GM18499 (cell line): Measurements from ENCODE around the gene SLC38A6.

Experiments
- ATAC-seq: cut with Tn5 transposase; IDR thresholded peaks from one replicate; pipeline ENCODE4 v1.9.1; 2021; ENCODE audit warnings: moderate number of reproducible peaks; ENCODE audit not compliant: insufficient read depth, unreplicated experiment

The SLC38A6 gene

DNA sequence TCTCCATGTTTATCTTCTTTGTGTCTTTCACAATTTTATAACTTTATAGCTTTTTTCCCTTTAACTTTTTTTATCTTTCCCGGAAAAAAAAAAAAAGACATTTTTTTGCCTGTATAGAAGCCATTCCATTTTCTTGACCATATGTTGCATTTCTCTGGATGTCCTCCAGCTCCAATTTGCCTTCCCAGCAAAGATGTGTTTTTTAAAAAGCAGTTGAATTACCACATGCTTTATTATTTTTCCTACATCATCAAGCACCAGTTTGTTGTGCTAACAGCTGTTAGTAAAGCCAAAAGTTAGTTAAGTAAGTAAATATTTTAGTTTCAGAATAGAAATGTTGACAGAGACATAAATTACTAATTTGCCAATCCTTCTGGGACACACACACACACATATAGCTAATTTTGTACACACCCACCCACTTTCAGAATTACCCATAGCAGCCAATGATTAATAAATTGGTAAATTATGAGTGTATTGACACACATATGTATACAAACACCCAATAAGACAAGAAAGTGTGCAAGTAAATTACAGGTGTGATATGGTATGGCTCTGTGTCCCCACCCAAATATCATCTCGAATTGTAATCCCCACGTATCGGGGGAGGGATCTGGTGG lies 118.3 kb downstream of the SLC38A6 start:
- no peak for ATAC-seq

DNA sequence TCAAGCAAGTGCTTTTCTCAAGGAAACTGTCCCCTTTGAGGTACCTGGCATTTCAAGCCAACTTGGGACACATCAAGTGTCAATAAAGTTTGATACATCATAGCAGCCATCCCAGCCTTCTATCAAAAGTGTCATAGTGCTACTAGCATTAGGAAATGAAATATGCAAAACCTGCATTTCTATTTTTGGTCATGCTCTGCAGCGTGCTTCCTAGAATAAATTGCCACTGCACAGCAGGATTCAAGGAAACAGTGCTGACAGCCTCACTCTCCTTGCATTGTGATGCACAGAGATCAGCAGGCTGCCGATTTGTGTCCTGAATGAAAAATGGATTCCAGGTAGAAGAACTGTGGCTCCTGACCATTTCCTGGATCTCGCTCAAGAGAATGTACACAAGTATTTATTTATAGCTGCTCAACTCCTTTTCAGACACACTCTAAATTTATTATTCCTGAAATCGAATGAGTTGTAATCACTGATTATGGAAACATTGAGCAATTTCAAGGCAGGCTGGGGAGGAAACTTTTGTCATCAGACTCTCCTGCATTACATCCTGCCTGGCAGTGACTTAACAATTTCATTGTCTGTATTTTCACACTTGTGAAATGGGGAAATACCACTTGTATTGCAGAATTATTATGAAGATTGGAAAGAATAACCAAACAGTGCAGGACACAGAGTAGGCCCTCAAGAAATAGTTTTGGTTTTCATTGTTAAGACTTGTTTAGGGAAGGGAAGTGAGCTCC lies 120.9 kb downstream of the SLC38A6 start:
- no peak for ATAC-seq
